Measurements from ENCODE around the gene CD300H. TPM values are rescaled to one million over a fixed set of nuclear protein-coding genes. Genes with fewer than 3 reads are reported as not detected.
A peak's percentile ranks its signal among the peaks of the same experiment; 100 is the strongest.

The CD300H gene
- not detected for total RNA-seq

DNA sequence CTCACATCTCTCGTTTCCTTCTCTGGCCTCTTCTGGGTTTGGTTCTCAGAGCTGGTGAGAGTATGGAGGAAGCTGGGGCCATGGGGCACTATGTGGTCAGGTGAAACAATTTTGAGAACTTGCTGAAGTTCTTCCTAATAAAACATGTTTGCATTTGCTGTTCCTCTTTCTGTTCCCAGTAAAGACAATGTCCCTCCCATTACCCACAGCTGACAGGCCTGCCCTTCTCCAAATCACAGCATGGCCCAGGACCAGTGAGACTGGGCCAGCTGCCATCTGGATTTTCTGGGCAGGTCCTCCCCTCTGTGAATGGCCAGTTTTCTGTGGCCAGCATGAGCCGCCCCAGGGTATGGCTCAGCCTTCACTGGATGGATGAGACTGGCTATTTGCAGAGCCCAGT lies at the start of gene CD300H:
Gene CD300H (minus strand): TSS at position 113 of the 400 bp plus-strand sequence.
- H3K4me1 Mint-ChIP-seq (ENCODE audit: low read depth in 2 of 2) = peaks cover 12 to 15% of the 10 kb centered on the region in 2 donors
- no peak within 1 kb of the TSS for H3K27ac Mint-ChIP-seq
- DNase-seq (ENCODE audit: low spot score) (no peak), ATAC-seq (no peak)
- no peaks in the 10 kb centered on the region for H3K36me3 Mint-ChIP-seq
- no peaks in the 10 kb centered on the region for H3K9me3 Mint-ChIP-seq
- peak within 1 kb of the TSS; percentile 0 for H3K4me3 Mint-ChIP-seq
- H3K27me3 Mint-ChIP-seq = peaks cover 24 to 30% of the 10 kb centered on the region in 2 donors

DNA sequence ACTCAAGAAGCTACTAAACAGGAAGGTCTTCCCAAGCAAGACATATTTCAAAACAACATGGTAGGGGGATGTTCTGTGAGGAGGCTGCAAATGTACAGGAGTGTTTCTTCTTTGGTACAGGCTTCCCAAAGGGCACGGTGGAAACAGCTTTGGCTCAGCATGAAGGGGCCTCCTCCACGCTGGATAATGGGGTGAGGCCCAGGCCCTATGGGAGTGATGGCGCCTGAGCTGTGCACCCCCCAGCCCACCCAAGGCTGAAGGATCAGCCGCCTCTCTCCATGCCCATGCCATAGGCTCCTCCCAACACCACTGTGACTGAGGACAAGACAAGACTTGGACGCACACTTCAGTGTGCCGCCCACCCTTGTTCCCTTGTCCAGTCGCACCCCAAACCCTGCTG lies 49.4 kb upstream of the CD300H start:
- Mint-ChIP-seq H3K36me3 (peaks cover 4% of the 10 kb centered on the region), H3K4me3 (no peak overlapping the region), H3K27me3 (peaks cover 38 to 53% of the 10 kb centered on the region in 2 donors), H3K9me3 (no peaks in the 10 kb centered on the region), H3K27ac (peak overlapping the region in 1 of 2 donors; percentile 30), H3K4me1 (ENCODE audit: low read depth in 2 of 2) (peaks cover 19 to 20% of the 10 kb centered on the region in 2 donors)
- no peak for DNase-seq (ENCODE audit: low spot score)
- ATAC-seq = no peak

GRCh38 chr17:74612046-74612445 lies 44.7 kb upstream of the CD300H start:
- Mint-ChIP-seq H3K9me3 (no peaks in the 10 kb centered on the region), H3K36me3 (peaks cover 4% of the 10 kb centered on the region), H3K4me1 (ENCODE audit: low read depth in 2 of 2) (peaks cover 19 to 20% of the 10 kb centered on the region in 2 donors), H3K27ac (peak overlapping the region in 1 of 2 donors; percentile 48), H3K27me3 (peaks cover 24 to 33% of the 10 kb centered on the region in 2 donors), H3K4me3 (no peak overlapping the region)
- DNase-seq (ENCODE audit: low spot score) (no peak), ATAC-seq (no peak)

DNA sequence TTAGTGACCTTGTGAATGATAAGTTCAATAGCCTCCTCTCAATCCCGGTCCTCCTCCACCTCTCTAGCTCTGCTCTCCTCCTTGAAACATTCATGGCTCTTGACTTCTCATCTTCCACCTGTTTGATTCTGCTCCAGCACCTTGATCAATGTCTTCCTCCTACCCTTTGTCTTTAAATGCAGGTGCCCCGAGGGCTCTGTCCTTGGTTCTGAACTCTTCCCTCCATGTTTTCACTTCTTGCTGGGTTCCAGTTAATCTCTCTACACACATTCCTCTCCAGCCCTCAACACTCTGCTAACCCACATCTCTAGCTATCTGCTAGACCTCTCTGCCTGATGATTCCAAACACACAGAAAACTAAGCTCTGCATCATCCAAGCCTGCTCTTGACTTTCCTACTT lies 42.8 kb upstream of the CD300H start:
- peaks cover 10 to 13% of the 10 kb centered on the region in 2 donors for H3K4me1 Mint-ChIP-seq (ENCODE audit: low read depth in 2 of 2)
- H3K9me3 Mint-ChIP-seq = no peaks in the 10 kb centered on the region
- no peak overlapping the region for H3K27ac Mint-ChIP-seq
- H3K4me3 Mint-ChIP-seq = no peak overlapping the region
- ATAC-seq (no peak), DNase-seq (ENCODE audit: low spot score) (no peak)
- no peaks in the 10 kb centered on the region for H3K36me3 Mint-ChIP-seq
- H3K27me3 Mint-ChIP-seq = peaks cover 19 to 27% of the 10 kb centered on the region in 2 donors

DNA sequence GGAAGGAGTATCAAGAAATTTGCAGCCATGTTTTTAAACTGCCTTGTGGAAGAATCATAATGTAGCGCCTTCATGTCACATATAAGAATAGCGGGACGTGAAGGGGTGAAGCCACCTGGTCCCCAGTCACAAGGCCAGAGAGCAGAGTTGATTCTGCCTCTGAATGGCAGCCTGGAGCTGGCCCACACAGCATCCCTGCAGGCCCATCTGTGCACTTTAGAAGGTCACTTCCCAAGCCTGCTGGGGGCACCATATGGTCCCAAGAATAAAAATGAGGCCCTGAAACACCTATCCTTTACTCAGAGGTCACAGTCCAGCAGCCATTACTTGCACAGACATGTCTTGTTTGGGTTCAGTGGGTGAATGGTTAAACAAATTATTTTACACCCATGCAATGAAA lies 41.2 kb upstream of the CD300H start:
- Mint-ChIP-seq H3K9me3 (no peaks in the 10 kb centered on the region), H3K27me3 (peaks cover 15 to 24% of the 10 kb centered on the region in 2 donors), H3K36me3 (no peaks in the 10 kb centered on the region), H3K27ac (no peak overlapping the region), H3K4me1 (ENCODE audit: low read depth in 2 of 2) (peaks cover 10 to 13% of the 10 kb centered on the region in 2 donors), H3K4me3 (no peak overlapping the region)
- ATAC-seq (no peak), DNase-seq (ENCODE audit: low spot score) (no peak)

- Mint-ChIP-seq H3K9me3 (no peaks in the 10 kb centered on the region), H3K27me3 (peaks cover 20 to 26% of the 10 kb centered on the region in 2 donors), H3K27ac (no peak overlapping the region), H3K36me3 (no peaks in the 10 kb centered on the region), H3K4me1 (ENCODE audit: low read depth in 2 of 2) (peaks cover 6 to 8% of the 10 kb centered on the region in 2 donors), H3K4me3 (no peak overlapping the region)
- no peak for ATAC-seq
- no peak for DNase-seq (ENCODE audit: low spot score)
Measured at GRCh38 chr17:74607221-74607620, 39.9 kb upstream of the CD300H start.

GRCh38 chr17:74606050-74606449 lies 38.7 kb upstream of the CD300H start:
- DNase-seq (ENCODE audit: low spot score) (no peak), ATAC-seq (no peak)
- Mint-ChIP-seq H3K27me3 (peaks cover 22 to 31% of the 10 kb centered on the region in 2 donors), H3K36me3 (no peaks in the 10 kb centered on the region), H3K4me1 (ENCODE audit: low read depth in 2 of 2) (peaks cover 5 to 8% of the 10 kb centered on the region in 2 donors), H3K4me3 (no peak overlapping the region), H3K9me3 (no peaks in the 10 kb centered on the region), H3K27ac (no peak overlapping the region)

- H3K27ac Mint-ChIP-seq = peak overlapping the region in 1 of 2 donors; percentile 21
- DNase-seq (ENCODE audit: low spot score) = no peak
- H3K27me3 Mint-ChIP-seq = peaks cover 26 to 37% of the 10 kb centered on the region in 2 donors
- no peak overlapping the region for H3K4me3 Mint-ChIP-seq
- no peaks in the 10 kb centered on the region for H3K9me3 Mint-ChIP-seq
- ATAC-seq = no peak
- H3K4me1 Mint-ChIP-seq (ENCODE audit: low read depth in 2 of 2) = peaks cover 5 to 8% of the 10 kb centered on the region in 2 donors
- no peaks in the 10 kb centered on the region for H3K36me3 Mint-ChIP-seq
Measured at GRCh38 chr17:74605361-74605760, 38.1 kb upstream of the CD300H start.

GRCh38 chr17:74604761-74605160 lies 37.5 kb upstream of the CD300H start:
- Mint-ChIP-seq H3K27ac (no peak overlapping the region), H3K9me3 (no peaks in the 10 kb centered on the region), H3K27me3 (peaks cover 32 to 43% of the 10 kb centered on the region in 2 donors), H3K4me3 (no peak overlapping the region), H3K36me3 (no peaks in the 10 kb centered on the region), H3K4me1 (ENCODE audit: low read depth in 2 of 2) (peaks cover 5 to 8% of the 10 kb centered on the region in 2 donors)
- no peak for ATAC-seq
- no peak for DNase-seq (ENCODE audit: low spot score)

DNA sequence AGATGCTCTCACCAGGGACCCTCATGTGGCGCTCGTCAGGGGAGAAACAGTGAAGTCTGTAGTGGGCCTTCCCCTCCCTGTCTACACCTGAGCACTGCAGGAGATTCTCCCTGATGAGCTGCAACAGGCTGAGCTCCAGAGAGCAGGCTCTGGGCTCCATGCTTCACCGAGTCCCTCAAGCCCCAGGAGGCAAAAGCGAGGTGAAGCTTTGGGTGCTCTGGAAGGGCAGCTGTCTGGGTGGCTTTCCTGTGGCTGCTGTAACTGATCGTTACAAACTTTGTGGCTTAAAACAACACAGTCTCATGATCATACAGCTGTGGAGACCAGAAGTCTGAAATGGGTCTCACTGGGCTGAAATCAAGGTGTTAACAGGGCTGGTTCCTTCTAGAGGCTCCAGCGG lies 36.9 kb upstream of the CD300H start:
- DNase-seq (ENCODE audit: low spot score) (no peak), ATAC-seq (no peak)
- no peak overlapping the region for H3K4me3 Mint-ChIP-seq
- H3K27me3 Mint-ChIP-seq = peaks cover 37 to 48% of the 10 kb centered on the region in 2 donors
- H3K27ac Mint-ChIP-seq = no peak overlapping the region
- peaks cover 5 to 11% of the 10 kb centered on the region in 2 donors for H3K4me1 Mint-ChIP-seq (ENCODE audit: low read depth in 2 of 2)
- no peaks in the 10 kb centered on the region for H3K9me3 Mint-ChIP-seq
- H3K36me3 Mint-ChIP-seq = no peaks in the 10 kb centered on the region

- H3K4me3 Mint-ChIP-seq = no peak overlapping the region
- H3K36me3 Mint-ChIP-seq = no peaks in the 10 kb centered on the region
- DNase-seq (ENCODE audit: low spot score) (no peak), ATAC-seq (no peak)
- peaks cover 40 to 50% of the 10 kb centered on the region in 2 donors for H3K27me3 Mint-ChIP-seq
- no peaks in the 10 kb centered on the region for H3K9me3 Mint-ChIP-seq
- no peak overlapping the region for H3K27ac Mint-ChIP-seq
- peaks cover 5 to 11% of the 10 kb centered on the region in 2 donors for H3K4me1 Mint-ChIP-seq (ENCODE audit: low read depth in 2 of 2)
Measured at GRCh38 chr17:74603746-74604145, 36.4 kb upstream of the CD300H start.

GRCh38 chr17:74603037-74603635 lies 35.8 kb upstream of the CD300H start:
- peaks cover 43 to 53% of the 10 kb centered on the region in 2 donors for H3K27me3 Mint-ChIP-seq
- H3K4me1 Mint-ChIP-seq (ENCODE audit: low read depth in 2 of 2) = peaks cover 5 to 11% of the 10 kb centered on the region in 2 donors
- H3K9me3 Mint-ChIP-seq = no peaks in the 10 kb centered on the region
- H3K4me3 Mint-ChIP-seq = no peak overlapping the region
- no peaks in the 10 kb centered on the region for H3K36me3 Mint-ChIP-seq
- H3K27ac Mint-ChIP-seq = no peak overlapping the region
- ATAC-seq (no peak), DNase-seq (ENCODE audit: low spot score) (no peak)

GRCh38 chr17:74601944-74602572 lies 34.7 kb upstream of the CD300H start:
- H3K27me3 Mint-ChIP-seq = peaks cover 38 to 42% of the 10 kb centered on the region in 2 donors
- ATAC-seq (peak; percentile 37 to 62), DNase-seq (ENCODE audit: low spot score) (no peak)

GRCh38 chr17:74599448-74599939 lies 32.2 kb upstream of the CD300H start:
- peaks cover 31 to 33% of the 10 kb centered on the region in 2 donors for H3K27me3 Mint-ChIP-seq
- H3K9me3 Mint-ChIP-seq = no peaks in the 10 kb centered on the region
- ATAC-seq = no peak
- no peak for DNase-seq (ENCODE audit: low spot score)
- no peak overlapping the region for H3K27ac Mint-ChIP-seq
- H3K4me1 Mint-ChIP-seq (ENCODE audit: low read depth in 2 of 2) = peaks cover 5 to 11% of the 10 kb centered on the region in 2 donors
- H3K36me3 Mint-ChIP-seq = no peaks in the 10 kb centered on the region
- H3K4me3 Mint-ChIP-seq = no peak overlapping the region

More at GRCh38 chr17:74601944-74602572, 34.7 kb upstream of the CD300H start:
- H3K9me3 Mint-ChIP-seq = no peaks in the 10 kb centered on the region
- H3K36me3 Mint-ChIP-seq = no peaks in the 10 kb centered on the region
- H3K4me3 Mint-ChIP-seq = no peak overlapping the region
- H3K27ac Mint-ChIP-seq = no peak overlapping the region
- peaks cover 5 to 11% of the 10 kb centered on the region in 2 donors for H3K4me1 Mint-ChIP-seq (ENCODE audit: low read depth in 2 of 2)

Data from natural killer cell treated with Interleukin-12 subunit alpha and Interleukin-12 subunit beta and Interleukin-15 and Interleukin-18, amount 100 ng/mL, for 72 hours (primary cell).